Lower lobe of right lung (tissue), 2 donors: Measurements from ENCODE around the gene TAOK3. TPM values are rescaled to one million over a fixed set of nuclear protein-coding genes. Genes with fewer than 3 reads are reported as not detected.

Experiments
- ATAC-seq, 2 donors: fragments of 200-7000 bp; cut with Tn5 transposase; one replicate each; pipeline ENCODE4 v1.9.1; 2020 to 2022; ENCODE audit warnings: mild to moderate bottlenecking in 2 of 2, moderate library complexity in 2 of 2
- DNase-seq: peaks from one replicate; pipeline ENCODE4 v3.0.0-alpha.2; 2020
- H3K27ac ChIP-seq: fragments of 200-600 bp; one replicate; pipeline ENCODE4 v1.8.0; 2022
- H3K27me3 ChIP-seq: fragments of 200-600 bp; one replicate; pipeline ENCODE4 v1.8.0; 2022; ENCODE audit warnings: low read depth
- H3K36me3 ChIP-seq: fragments of 200-600 bp; one replicate; pipeline ENCODE4 v1.8.0; 2022; ENCODE audit warnings: mild to moderate bottlenecking
- H3K4me1 ChIP-seq: fragments of 200-600 bp; one replicate; pipeline ENCODE4 v1.8.0; 2022
- H3K4me3 ChIP-seq: fragments of 200-600 bp; one replicate; pipeline ENCODE4 v1.8.0; 2022; ENCODE audit warnings: mild to moderate bottlenecking
- H3K9me3 ChIP-seq: fragments of 200-600 bp; one replicate; pipeline ENCODE4 v1.8.0; 2022
- intact Hi-C: fragments of 100-400 bp; cut with DNase I; formaldehyde crosslinking; loops from one replicate; pipeline ENCODE4 v1.11.0; 2022
- total RNA-seq: library from RNA; stranded (reverse); fragmentation: NEBNext Ultra II Directional; extraction: Animal tissue kit (Norgen Biotek cat#: 25700); gene quantifications from one replicate; pipeline ENCODE4 v1.2.1, GENCODE V29; 2021
- TF ChIP-seq, protein P1 (sequence below): fragments of 200-600 bp; IDR thresholded peaks from one replicate; pipeline ENCODE4 v1.8.0; 2022; ENCODE audit warnings: antibody characterized with exemption, mild to moderate bottlenecking
- donor health status: DM: no; HTN: yes; CAD: no; lungs with severe emphysema.

Gene TAOK3
- total RNA-seq, 1 donor from 2014 or later: 68.8 TPM

DNA sequence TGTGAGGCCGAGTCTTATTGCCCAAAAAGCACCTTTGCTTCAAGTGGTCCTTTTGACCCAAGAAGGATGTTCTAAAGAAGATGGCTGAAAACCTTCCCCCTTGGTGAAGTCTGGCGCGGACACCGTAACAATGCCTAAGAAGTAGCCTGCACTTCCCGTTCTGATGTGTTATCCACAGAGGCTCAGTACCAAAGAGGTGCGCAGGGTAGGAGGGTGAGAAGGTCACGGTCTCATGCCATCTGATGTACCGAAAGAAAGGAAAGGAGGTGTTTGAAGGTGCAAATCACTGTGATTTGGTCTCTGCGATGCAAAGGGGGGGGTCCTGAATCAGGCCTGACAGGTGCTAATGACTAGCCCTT, 226.9 kb downstream of the TAOK3 start:
- DNase-seq: no peak
- Histone ChIP-seq H3K4me3 (no peak overlapping the region), H3K4me1 (no peaks in the 10 kb centered on the region), H3K27me3 (no peaks in the 10 kb centered on the region), H3K9me3 (no peaks in the 10 kb centered on the region), H3K27ac (no peak overlapping the region), H3K36me3 (peaks cover 92% of the 10 kb centered on the region)
- TF ChIP-seq, protein P1, sequence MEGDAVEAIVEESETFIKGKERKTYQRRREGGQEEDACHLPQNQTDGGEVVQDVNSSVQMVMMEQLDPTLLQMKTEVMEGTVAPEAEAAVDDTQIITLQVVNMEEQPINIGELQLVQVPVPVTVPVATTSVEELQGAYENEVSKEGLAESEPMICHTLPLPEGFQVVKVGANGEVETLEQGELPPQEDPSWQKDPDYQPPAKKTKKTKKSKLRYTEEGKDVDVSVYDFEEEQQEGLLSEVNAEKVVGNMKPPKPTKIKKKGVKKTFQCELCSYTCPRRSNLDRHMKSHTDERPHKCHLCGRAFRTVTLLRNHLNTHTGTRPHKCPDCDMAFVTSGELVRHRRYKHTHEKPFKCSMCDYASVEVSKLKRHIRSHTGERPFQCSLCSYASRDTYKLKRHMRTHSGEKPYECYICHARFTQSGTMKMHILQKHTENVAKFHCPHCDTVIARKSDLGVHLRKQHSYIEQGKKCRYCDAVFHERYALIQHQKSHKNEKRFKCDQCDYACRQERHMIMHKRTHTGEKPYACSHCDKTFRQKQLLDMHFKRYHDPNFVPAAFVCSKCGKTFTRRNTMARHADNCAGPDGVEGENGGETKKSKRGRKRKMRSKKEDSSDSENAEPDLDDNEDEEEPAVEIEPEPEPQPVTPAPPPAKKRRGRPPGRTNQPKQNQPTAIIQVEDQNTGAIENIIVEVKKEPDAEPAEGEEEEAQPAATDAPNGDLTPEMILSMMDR: no peak
- ATAC-seq: no peak
- intact Hi-C loops: no loop called here

DNA sequence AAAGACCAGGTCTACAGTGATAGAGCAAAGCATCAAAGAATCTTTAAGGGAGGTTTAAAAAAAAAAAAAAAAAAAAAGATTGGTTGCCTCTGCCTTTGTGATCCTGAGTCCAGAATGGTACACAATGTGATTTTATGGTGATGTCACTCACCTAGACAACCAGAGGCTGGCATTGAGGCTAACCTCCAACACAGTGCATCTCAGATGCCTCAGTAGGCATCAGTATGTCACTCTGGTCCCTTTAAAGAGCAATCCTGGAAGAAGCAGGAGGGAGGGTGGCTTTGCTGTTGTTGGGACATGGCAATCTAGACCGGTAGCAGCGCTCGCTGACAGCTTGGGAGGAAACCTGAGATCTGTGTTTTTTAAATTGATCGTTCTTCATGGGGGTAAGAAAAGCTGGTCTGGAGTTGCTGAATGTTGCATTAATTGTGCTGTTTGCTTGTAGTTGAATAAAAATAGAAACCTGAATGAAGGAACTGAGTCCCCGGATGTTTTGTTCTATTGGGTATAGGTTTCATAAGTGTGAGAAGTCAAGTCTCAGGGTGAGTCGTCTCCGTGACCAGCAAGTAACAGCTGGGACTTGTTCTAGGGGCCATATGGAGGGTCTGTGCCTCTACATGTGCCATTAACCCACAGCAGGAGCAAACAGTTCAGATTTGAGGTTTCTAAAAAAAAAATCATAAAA, 227.5 kb downstream of the TAOK3 start:
- no peak overlapping the region for H3K27ac ChIP-seq
- TF ChIP-seq, protein P1: no peak
- H3K4me3 ChIP-seq: no peak overlapping the region
- intact Hi-C loops: no loop called here
- H3K36me3 ChIP-seq: peaks cover 93% of the 10 kb centered on the region
- ATAC-seq (no peak), DNase-seq (no peak)
- no peaks in the 10 kb centered on the region for H3K4me1 ChIP-seq
- H3K9me3 ChIP-seq: no peaks in the 10 kb centered on the region
- H3K27me3 ChIP-seq: no peaks in the 10 kb centered on the region

DNA sequence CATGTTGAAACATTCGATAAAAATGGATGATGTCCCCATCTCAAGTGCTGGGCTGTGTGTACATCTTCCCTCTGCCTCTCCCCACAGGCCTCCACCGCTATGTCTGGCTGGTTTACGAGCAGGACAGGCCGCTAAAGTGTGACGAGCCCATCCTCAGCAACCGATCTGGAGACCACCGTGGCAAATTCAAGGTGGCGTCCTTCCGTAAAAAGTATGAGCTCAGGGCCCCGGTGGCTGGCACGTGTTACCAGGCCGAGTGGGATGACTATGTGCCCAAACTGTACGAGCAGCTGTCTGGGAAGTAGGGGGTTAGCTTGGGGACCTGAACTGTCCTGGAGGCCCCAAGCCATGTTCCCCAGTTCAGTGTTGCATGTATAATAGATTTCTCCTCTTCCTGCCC, 228.2 kb downstream of the TAOK3 start:
- DNase-seq: no peak
- no peaks in the 10 kb centered on the region for H3K27me3 ChIP-seq
- H3K4me1 ChIP-seq: no peaks in the 10 kb centered on the region
- H3K27ac ChIP-seq: no peak overlapping the region
- ATAC-seq: no peak
- no peak overlapping the region for H3K4me3 ChIP-seq
- peaks cover 93% of the 10 kb centered on the region for H3K36me3 ChIP-seq
- intact Hi-C loops: no loop called here
- no peaks in the 10 kb centered on the region for H3K9me3 ChIP-seq
- TF ChIP-seq, protein P1: no peak

DNA sequence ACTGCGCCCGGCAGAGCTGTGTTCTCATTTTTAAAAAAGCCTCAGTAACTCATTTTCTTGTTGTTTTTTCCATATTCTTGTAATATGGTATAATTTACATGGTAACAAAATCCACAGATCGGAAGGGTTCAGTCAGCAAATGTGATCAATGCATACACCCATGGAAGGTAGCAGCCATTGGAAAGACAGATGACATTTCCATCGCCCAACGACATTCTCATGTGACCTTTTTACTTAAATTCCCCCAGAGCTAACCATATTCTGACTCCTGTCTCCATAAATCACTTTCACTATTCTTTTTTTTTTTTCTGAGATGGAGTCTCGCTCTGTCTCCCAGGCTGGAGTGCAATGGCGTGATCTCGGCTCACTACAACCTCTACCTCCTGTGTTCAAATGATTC, 231.9 kb downstream of the TAOK3 start:
- no peaks in the 10 kb centered on the region for H3K9me3 ChIP-seq
- no peaks in the 10 kb centered on the region for H3K27me3 ChIP-seq
- TF ChIP-seq, protein P1: no peak
- ATAC-seq (no peak), DNase-seq (no peak)
- H3K36me3 ChIP-seq: peaks cover 78% of the 10 kb centered on the region
- intact Hi-C loops: no loop called here
- H3K4me1 ChIP-seq: peaks cover 24% of the 10 kb centered on the region
- H3K4me3 ChIP-seq: no peak overlapping the region
- no peak overlapping the region for H3K27ac ChIP-seq

DNA sequence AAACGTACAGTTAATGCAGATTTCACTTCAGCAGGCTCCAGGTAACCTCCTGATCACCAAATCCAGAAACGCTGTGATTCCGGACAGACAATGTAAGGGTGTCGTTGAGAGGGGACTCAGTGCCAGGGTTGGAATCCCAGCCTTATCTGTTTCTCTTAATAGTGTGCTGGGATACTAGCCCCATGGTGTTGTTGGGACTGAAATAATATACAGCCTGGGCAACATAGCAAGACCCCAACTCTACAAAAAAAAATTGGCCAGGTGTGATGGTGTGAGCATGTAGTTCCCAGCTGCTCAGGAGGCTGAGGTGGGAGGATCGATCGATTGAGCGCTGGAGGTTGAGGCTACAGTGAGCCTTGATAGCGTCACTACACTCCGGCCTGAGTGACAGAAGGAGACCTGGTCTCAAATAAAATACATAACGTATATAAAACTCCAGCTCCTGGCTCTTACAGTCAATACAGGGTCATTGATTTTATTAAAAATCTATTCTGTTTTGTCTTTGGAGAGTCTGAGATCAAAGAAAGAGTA, 235.5 kb downstream of the TAOK3 start:
- no peak for DNase-seq
- TF ChIP-seq, protein P1: no peak
- intact Hi-C loops: no loop called here
- Histone ChIP-seq H3K27ac (peak overlapping the region; percentile 91), H3K27me3 (no peaks in the 10 kb centered on the region), H3K4me1 (peaks cover 24% of the 10 kb centered on the region), H3K9me3 (no peaks in the 10 kb centered on the region), H3K4me3 (peak overlapping the region; percentile 96), H3K36me3 (peaks cover 42% of the 10 kb centered on the region)
- no peak for ATAC-seq
